HG03039 (cell line): ENCODE results near the gene POLR3C.
"Not testable (repeated sequence)": the region's sequence is repeated elsewhere in the genome, so short reads cannot be mapped to it uniquely, and the experiment has no call there.

Source experiments
- ATAC-seq: cut with Tn5 transposase; IDR thresholded peaks from one replicate; pipeline ENCODE4 v1.9.1; 2021; ENCODE audit warnings: mild to moderate bottlenecking, moderate library complexity; ENCODE audit not compliant: unreplicated experiment

POLR3C gene

GRCh38 chr1:145822779-145823331 is 1.1 kb upstream of the POLR3C start:
- ATAC-seq, result not testable (repeated sequence)

DNA sequence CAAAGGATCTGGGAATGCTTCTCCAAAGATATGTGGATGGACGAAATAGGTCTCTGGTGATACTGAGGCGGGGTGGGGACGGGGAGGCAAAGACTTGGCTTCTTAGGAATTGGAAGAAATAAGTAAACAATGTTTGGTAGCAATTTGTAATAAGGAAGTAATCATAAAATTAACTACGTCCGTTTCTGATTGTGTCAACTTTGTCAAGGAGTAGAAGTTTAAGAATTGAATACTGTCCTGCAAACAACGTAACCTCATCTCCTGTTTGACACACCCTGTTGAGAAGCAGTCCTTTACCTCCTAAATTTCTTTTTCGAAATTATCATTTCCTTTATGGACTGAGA is 471 bp downstream of the POLR3C start:
- ATAC-seq, result no peak

DNA sequence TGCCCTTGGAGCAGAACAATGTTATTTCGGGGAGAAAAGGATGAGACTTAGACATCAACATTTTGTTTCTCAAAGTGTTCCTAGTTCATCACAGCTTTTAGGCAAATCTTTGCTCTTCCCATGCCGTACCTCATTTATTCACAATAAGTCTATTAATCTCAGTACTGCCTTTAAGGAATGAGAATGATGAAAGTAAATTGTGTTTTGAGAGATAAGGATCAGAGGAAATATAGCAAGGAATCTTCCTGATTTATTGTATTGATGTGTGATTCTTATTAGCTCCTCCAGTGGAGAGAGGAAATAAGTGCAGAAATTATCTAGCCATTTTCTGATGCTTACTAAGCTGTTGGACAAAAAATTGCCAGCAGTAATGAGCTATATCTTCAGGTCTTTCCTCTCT is 2.0 kb downstream of the POLR3C start:
- no peak for ATAC-seq

DNA sequence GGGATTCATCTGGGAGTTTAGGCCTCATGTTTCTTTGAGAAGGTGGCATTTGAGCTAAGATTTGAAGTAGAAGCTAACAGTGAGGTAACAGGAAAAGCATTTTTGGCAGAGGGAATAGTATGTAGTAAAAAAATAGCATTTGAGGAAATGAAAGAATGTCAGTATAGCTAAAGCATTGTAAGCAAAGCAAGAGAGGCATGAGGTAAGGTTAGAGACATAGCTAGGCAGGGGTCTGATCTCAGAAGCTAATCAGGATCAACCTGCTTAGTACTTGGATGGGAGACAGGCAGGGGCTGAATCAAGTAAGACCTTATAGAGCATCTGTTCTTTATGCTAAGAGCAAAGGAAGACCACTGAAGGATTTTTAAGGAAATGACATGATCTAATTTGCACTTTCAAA is 4.0 kb downstream of the POLR3C start:
- no peak for ATAC-seq

DNA sequence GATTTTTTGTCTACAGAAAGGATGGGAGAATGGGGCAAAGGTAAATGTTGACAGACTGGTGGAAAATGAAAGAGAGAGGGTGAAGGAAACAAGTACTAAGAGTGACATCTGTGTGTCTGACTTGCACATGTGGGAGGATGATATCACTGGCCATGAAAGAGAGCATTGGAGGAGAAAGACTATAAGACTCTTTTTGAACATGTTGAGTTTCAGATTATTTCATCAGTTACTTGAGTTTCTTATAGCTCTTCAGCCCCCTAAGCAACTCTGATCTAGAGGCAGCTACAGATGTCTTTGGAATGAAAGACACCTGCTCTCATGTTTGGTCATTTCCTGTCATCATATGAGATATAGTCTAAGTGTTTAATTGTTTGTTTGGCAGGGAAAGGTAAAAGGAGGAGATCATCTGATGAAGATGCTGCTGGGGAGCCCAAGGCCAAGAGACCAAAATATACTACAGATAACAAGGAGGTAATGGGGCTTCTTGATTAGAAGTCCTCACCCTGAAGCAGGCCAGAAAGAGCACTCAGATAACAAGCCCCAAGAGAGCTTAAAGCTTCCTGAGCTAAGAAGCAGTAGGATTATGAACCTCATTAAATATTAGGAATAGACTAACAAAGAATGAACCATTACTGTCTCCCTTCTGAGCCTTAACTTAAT is 4.5 kb downstream of the POLR3C start:
- no peak for ATAC-seq

GRCh38 chr1:145830810-145831209 is 6.8 kb downstream of the POLR3C start:
- ATAC-seq, result not testable (repeated sequence)

- no peak for ATAC-seq
Measured at GRCh38 chr1:145837656-145838055, 13.7 kb downstream of the POLR3C start.

DNA sequence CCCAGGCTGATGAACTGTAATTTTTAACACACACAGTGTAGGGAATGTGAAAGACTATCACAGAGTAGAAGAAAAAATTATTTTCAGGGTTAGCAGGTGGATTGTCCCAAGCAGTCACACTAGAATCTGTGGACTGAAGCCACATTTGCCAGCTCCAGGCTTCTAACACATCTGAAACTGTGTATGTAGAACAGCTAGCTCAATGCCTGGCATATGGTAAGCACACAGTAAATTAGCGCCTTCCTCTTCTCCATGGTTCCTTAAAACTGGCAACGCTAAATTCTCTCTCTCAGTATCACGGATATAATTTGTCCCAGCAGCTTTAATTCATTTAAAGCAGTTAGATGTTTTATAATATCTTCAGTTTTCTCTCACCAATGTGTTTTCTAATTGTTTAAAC is 19.0 kb downstream of the POLR3C start:
- no peak for ATAC-seq

GRCh38 chr1:145845144-145845513 is 21.1 kb downstream of the POLR3C start:
- peak; percentile 29 for ATAC-seq

GRCh38 chr1:145845514-145846161 is 21.6 kb downstream of the POLR3C start, which contains the start of gene NUDT17:
NUDT17 (plus strand) TSS chr1:145845630; CDS start chr1:145845641, 11 bp downstream.
- peak; percentile 64 for ATAC-seq

DNA sequence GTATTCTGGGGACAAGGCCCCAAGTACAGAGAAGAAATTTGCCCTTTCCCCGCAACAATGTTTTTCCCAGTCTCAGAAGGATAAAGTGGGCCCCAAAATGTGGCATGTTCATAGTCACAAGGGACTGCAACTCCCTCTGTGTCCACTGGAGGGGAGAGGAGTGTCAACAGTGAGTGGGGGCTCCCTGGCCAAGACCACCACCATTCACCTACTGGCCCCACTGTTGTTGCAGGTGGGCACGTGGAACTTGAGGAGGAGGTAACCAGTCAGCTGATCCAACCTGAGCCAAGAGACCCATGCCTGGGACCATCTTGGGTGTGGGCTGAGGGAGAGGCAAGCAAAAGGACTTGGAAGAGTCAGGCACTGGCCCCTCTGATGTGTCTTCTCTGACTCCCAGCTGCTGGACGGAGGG is 22.2 kb downstream of the POLR3C start:
- ATAC-seq, result no peak

DNA sequence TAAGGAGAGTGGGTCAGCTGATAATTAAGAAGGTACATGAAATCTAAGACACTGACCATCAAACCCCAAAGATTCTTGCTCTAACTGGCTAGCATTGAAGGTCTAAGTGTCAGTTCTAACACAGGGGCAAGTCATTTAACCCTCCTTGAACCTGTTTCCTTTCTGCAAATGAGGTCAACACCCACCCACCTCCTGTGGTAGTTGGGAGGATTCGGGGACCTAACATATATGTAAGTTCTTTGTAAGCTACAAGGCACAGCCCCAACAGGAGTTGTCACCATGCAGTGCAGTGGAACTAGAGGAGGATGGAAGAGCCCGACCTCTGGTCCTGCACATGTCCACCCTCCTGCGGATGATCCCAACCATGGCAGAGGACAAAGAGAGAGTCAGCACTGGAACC is 23.8 kb downstream of the POLR3C start:
- ATAC-seq, result no peak

GRCh38 chr1:145849356-145850160 is 25.6 kb downstream of the POLR3C start:
- ATAC-seq, result no peak

DNA sequence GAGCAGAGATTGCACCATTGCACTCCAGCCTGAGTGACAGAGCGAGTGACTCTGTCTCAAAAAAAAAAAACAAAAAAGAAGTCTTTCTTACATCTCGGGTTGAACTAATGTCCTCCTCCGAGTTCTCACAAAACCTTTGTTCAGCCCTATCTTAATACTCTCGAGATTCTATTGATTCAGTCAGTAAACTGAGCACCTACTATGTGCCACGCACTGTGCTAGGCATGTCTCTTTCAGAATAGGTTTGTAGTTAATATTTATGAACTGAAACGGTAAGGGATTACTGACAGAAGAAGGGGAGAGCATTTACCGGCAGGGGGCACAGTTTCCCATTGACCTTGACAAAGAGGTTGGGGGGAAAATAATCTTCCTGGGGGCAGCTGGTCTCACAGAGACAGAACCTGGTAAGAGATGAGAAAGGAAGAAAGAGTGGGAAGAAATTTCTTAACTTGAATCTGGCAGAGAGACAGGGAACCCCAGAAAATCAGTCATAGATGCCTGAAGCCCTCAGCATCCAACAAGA is 31.5 kb downstream of the POLR3C start:
- no peak for ATAC-seq

GRCh38 chr1:145857170-145857569 is 33.2 kb downstream of the POLR3C start:
- ATAC-seq, result no peak

DNA sequence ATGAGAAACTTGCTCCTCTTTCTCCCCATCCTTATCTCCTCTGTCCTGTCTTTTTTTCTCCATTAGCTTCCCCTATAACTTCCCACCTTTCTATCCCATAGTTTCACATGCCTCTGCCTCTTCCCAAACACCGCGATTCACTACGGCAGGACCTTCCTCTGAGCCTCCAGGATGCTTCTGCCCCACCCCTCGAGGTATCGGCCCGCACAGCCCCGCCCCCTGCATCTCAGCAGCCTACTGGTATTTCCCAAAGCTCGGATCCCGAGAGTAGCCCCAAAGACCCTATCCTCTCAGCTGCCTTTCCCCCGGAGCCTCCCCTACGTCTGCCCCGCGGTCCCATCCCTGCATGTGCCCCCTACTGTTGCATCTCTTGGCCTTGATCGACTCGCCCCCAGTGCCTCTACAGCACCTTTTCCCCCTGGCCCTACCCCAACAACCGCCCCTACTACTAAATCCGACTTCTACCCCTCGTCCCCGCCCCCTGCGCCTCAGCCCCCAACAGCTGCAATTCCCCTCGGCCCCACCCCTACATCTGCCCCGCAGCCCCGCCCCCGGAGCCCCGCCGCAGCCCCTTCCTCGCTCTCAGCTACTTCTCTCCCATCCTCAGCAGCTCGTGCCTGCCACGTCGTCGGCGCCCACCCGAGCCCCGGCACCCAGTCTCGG is 34.4 kb downstream of the POLR3C start:
- peak; percentile 20 for ATAC-seq

DNA sequence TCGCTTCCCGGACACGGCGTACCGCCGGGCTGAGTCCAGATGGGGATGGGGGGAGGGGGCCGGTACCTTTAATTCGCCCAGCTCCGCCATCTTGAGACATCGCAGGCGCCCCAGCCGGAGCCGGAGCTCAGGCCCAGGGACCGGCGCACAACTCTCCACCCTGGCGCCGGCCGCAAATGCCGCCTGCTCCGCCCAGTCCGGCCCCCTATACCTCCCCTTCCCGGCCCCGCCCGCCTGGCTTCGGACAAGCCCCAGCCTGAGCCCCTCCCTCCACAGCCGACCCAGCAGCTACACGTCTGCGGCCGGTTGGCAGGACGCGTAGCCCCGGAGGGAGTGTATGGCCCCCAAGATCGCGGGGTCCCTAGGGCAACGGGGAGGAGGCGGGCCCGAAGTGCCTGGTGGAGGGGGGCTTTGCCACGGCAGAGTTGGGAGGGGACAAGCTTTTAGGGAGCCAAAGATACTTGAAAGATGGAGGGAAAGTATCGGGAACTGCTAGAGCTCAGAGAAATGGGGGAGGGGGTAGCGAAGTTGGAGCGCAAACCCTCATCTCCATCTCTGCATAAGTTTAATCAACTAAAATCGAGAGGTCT is 35.0 kb downstream of the POLR3C start, which contains the start of gene PIAS3:
Gene PIAS3, minus strand, starts transcription at position 181 of the 590 bp plus-strand sequence. Its CDS starts 91 bp downstream, at position 90.
- ATAC-seq, result peak; percentile 74

DNA sequence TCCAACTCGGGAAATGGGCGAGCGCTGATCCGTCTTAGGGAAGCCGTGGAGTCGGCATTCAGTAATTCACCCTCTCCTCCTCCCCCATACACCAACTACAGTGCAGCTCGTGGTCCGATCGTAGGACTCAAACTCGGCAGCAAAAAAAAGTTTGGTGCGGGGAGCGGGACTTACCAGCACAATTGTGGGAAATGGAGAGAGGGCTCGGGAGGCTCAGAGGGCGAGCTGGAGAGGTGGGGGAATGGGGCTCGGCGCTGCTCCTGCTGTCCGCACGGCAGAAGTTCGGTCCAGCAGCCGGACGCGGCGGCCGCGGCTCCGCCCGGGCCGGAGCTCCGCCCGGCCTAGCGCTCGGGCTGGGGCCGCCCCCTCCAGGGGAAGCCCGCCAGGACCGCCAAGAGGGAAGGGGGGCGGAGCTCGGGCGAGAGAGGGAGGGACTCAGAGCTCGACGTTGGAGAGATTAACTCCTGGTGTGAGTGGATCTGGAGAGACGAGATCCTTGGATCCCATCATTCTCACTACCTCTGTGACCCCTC is 35.6 kb downstream of the POLR3C start:
- peak; percentile 65 for ATAC-seq

GRCh38 chr1:145863282-145864018 is 39.5 kb downstream of the POLR3C start:
- ATAC-seq, result no peak
